Measurements from ENCODE around the gene GIT1. TPM values are rescaled to one million over a fixed set of nuclear protein-coding genes. Genes with fewer than 3 reads are reported as not detected.
A peak's percentile ranks its signal among the peaks of the same experiment; 100 is the strongest.

The GIT1 gene
- total RNA-seq, 3 donors from 2014 or later, result 28.5 to 41.3 (median 31.2) TPM

- H3K27ac ChIP-seq, result peak overlapping the region in 1 of 2 donors; percentile 52
These were observed 6.7 kb upstream of the GIT1 start for GRCh38 chr17:29595943-29596774.

GRCh38 chr17:29595107-29595942, 5.9 kb upstream of the GIT1 start:
- no peak for TF ChIP-seq POLR2A (IDR thresholded peaks at IDR 0.05)
- no peak for TF ChIP-seq CTCF (IDR thresholded peaks at IDR 0.05)
- TF ChIP-seq POLR2AphosphoS5 (IDR thresholded peaks at IDR 0.05), result no peak
- Histone ChIP-seq H3K36me3 (no peaks in the 10 kb centered on the region), H3K4me3 (no peak overlapping the region), H3K27me3 (no peaks in the 10 kb centered on the region), H3K4me1 (peaks cover 7 to 24% of the 10 kb centered on the region in 2 donors), H3K9me3 (no peaks in the 10 kb centered on the region), H3K27ac (peak overlapping the region in 1 of 2 donors; percentile 52)
- no peak for DNase-seq (ENCODE audit: low spot score in 2 of 2)
- intact Hi-C loops (cut with DNase I; ENCODE audit: low total_unique reads), result no loop called here

More at GRCh38 chr17:29595943-29596774, 6.7 kb upstream of the GIT1 start:
- no peaks in the 10 kb centered on the region for H3K27me3 ChIP-seq
- intact Hi-C loops (cut with DNase I; ENCODE audit: low total_unique reads), result no loop called here
- TF ChIP-seq POLR2A (IDR thresholded peaks at IDR 0.05), result no peak
- TF ChIP-seq POLR2AphosphoS5 (IDR thresholded peaks at IDR 0.05), result no peak
- TF ChIP-seq CTCF (IDR thresholded peaks at IDR 0.05), result no peak
- no peak overlapping the region for H3K4me3 ChIP-seq
- H3K4me1 ChIP-seq, result peaks cover 7 to 16% of the 10 kb centered on the region in 2 donors
- DNase-seq (ENCODE audit: low spot score in 2 of 2), result no peak
- no peaks in the 10 kb centered on the region for H3K36me3 ChIP-seq
- H3K9me3 ChIP-seq, result no peaks in the 10 kb centered on the region

- peak overlapping the region in 1 of 3 donors; percentile 94 for H3K4me3 ChIP-seq
These were observed 5.2 kb upstream of the GIT1 start for GRCh38 chr17:29594519-29595090.

GRCh38 chr17:29593591-29594518, 4.4 kb upstream of the GIT1 start:
- Histone ChIP-seq H3K36me3 (no peaks in the 10 kb centered on the region), H3K27me3 (no peaks in the 10 kb centered on the region), H3K27ac (no peak overlapping the region), H3K4me1 (peaks cover 7 to 28% of the 10 kb centered on the region in 2 donors), H3K4me3 (peak overlapping the region; percentile 70 to 94 (median 78)), H3K9me3 (no peaks in the 10 kb centered on the region)
- TF ChIP-seq POLR2AphosphoS5 (IDR thresholded peaks at IDR 0.05) (no peak), POLR2A (IDR thresholded peaks at IDR 0.05) (no peak), CTCF (IDR thresholded peaks at IDR 0.05) (no peak)
- no peak for DNase-seq (ENCODE audit: low spot score in 2 of 2)
- intact Hi-C loops (cut with DNase I; ENCODE audit: low total_unique reads), result no loop called here

More at GRCh38 chr17:29594519-29595090, 5.2 kb upstream of the GIT1 start:
- Histone ChIP-seq H3K27ac (no peak overlapping the region), H3K4me1 (peaks cover 7 to 28% of the 10 kb centered on the region in 2 donors), H3K36me3 (no peaks in the 10 kb centered on the region), H3K27me3 (no peaks in the 10 kb centered on the region), H3K9me3 (no peaks in the 10 kb centered on the region)
- no peak for DNase-seq (ENCODE audit: low spot score in 2 of 2)
- intact Hi-C loops (cut with DNase I; ENCODE audit: low total_unique reads), result no loop called here
- TF ChIP-seq POLR2A (IDR thresholded peaks at IDR 0.05) (no peak), CTCF (IDR thresholded peaks at IDR 0.05) (no peak), POLR2AphosphoS5 (IDR thresholded peaks at IDR 0.05) (no peak)
